ENCODE measurements around the gene ZNF213. TPM values are rescaled to one million over a fixed set of nuclear protein-coding genes. Genes with fewer than 3 reads are reported as not detected.
A peak's percentile ranks its signal among the peaks of the same experiment; 100 is the strongest.

ZNF213 gene
- total RNA-seq, 1 donor, result 8.0 TPM

DNA sequence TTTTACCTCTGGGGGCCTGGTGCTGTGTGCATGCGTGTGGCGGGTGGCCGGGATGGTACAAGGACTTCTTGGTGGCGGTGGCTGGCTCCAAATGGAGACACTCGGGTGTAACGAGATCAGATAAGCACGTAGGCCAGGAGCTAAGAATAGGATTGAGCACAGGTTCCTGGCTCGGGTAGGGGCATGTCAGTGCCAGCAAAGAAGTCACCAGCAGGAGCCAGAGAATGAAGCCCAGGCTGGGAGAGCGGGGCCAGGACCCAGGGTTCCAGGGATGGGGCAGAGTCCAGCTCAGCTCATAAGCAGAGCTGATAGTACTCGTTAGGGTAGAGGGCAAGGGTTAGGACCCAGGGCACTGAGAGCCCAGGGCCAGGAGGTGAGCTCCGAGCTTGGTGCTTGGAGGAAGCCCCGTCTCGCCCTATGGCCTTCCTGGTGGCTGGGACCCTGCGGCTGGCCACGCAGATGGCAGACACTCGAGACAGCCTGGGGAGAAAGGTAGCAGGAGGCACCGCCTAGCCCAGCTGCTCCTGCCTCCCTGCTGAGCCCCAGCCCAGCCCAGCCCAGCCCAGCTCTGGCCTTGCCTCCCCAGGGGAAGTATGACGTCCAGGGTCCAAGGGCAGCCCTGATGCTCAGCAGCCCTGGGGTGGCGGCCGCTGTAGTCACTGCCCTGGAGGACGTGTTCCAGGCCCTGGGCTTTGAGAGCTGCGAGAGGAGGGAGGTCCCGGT is 8.9 kb downstream of the ZNF213 start:
- Histone ChIP-seq H3K4me3 (ENCODE audit: insufficient read depth, low read length) (no peak overlapping the region), H3K9me3 (ENCODE audit: low read depth, low read length) (no peaks in the 10 kb centered on the region), H3K27me3 (ENCODE audit: insufficient read depth, low read length) (no peaks in the 10 kb centered on the region), H3K79me2 (ENCODE audit: insufficient read depth, low read length) (no peaks in the 10 kb centered on the region), H3K27ac (ENCODE audit: low read depth, low read length) (no peak overlapping the region), H3K36me3 (ENCODE audit: insufficient read depth, low read length) (peaks cover 11% of the 10 kb centered on the region), H3K4me1 (ENCODE audit: insufficient read depth, low read length) (peaks cover 4% of the 10 kb centered on the region), H4K20me1 (ENCODE audit: insufficient read depth, low read length) (no peaks in the 10 kb centered on the region), H3K4me2 (ENCODE audit: insufficient read depth, low read length) (no peak overlapping the region), H2AFZ (ENCODE audit: low read length) (no peak overlapping the region)
- DNase-seq (ENCODE audit: insufficient read length, low spot score, missing footprints), result peak; percentile 82
- TF ChIP-seq CTCF (IDR thresholded peaks at IDR 0.05; ENCODE audit: extremely low read depth, low read depth, low read length), result no peak

DNA sequence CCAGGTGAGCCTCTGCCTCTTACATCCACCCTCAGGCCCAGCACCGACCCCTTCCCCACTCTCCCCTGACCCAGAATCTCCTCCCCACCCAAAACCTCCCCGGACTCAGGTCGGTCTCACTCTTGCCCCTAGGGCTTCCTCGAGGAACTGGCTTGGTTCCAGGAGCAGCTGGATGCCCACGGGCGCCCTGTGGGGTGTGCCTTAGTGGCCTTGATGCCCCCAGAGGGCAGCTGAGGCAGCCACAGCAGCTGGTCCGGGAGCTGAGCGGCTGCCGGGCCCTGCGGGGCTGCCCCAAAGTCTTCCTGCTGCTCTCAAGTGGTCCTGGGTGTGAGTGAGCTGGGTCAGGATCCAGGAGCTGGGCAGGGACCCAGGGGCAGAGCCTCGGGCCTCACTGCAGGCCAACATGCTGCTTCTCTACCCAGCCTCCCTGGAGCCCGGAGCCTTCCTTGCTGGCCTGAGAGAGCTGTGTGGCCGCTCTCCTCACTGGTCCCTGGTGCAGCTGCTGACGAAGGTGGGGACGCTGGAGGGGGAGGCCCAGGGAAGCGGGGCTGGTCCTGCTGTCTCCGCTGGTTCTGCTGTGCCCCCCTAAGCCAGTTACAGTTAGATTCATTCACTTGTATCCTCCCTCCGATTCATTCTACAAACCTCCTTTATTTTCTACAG is 9.6 kb downstream of the ZNF213 start:
- Histone ChIP-seq H3K9me3 (ENCODE audit: low read depth, low read length) (no peaks in the 10 kb centered on the region), H3K4me1 (ENCODE audit: insufficient read depth, low read length) (peaks cover 1% of the 10 kb centered on the region), H3K36me3 (ENCODE audit: insufficient read depth, low read length) (peaks cover 7% of the 10 kb centered on the region), H3K79me2 (ENCODE audit: insufficient read depth, low read length) (no peaks in the 10 kb centered on the region), H2AFZ (ENCODE audit: low read length) (no peak overlapping the region), H3K4me3 (ENCODE audit: insufficient read depth, low read length) (no peak overlapping the region), H3K27me3 (ENCODE audit: insufficient read depth, low read length) (no peaks in the 10 kb centered on the region), H4K20me1 (ENCODE audit: insufficient read depth, low read length) (no peaks in the 10 kb centered on the region), H3K4me2 (ENCODE audit: insufficient read depth, low read length) (no peak overlapping the region), H3K27ac (ENCODE audit: low read depth, low read length) (no peak overlapping the region)
- TF ChIP-seq CTCF (IDR thresholded peaks at IDR 0.05; ENCODE audit: extremely low read depth, low read depth, low read length), result no peak
- peak; percentile 60 for DNase-seq (ENCODE audit: insufficient read length, low spot score, missing footprints)

- H3K4me1 ChIP-seq (ENCODE audit: insufficient read depth, low read length), result no peaks in the 10 kb centered on the region
- H3K79me2 ChIP-seq (ENCODE audit: insufficient read depth, low read length), result no peaks in the 10 kb centered on the region
- H3K4me2 ChIP-seq (ENCODE audit: insufficient read depth, low read length), result no peak overlapping the region
- peak; percentile 59 for DNase-seq (ENCODE audit: insufficient read length, low spot score, missing footprints)
- TF ChIP-seq CTCF (IDR thresholded peaks at IDR 0.05; ENCODE audit: extremely low read depth, low read depth, low read length), result no peak
- H3K27ac ChIP-seq (ENCODE audit: low read depth, low read length), result no peak overlapping the region
- H3K27me3 ChIP-seq (ENCODE audit: insufficient read depth, low read length), result no peaks in the 10 kb centered on the region
- peaks cover 6% of the 10 kb centered on the region for H3K36me3 ChIP-seq (ENCODE audit: insufficient read depth, low read length)
- H4K20me1 ChIP-seq (ENCODE audit: insufficient read depth, low read length), result no peaks in the 10 kb centered on the region
- H3K9me3 ChIP-seq (ENCODE audit: low read depth, low read length), result no peaks in the 10 kb centered on the region
- H2AFZ ChIP-seq (ENCODE audit: low read length), result no peak overlapping the region
- no peak overlapping the region for H3K4me3 ChIP-seq (ENCODE audit: insufficient read depth, low read length)
Observed at GRCh38 chr16:3145151-3145550, 10.3 kb downstream of the ZNF213 start.

- H2AFZ ChIP-seq (ENCODE audit: low read length), result no peak overlapping the region
- H3K4me2 ChIP-seq (ENCODE audit: insufficient read depth, low read length), result no peak overlapping the region
Observed at GRCh38 chr16:3145660-3146059, 10.8 kb downstream of the ZNF213 start.

More at GRCh38 chr16:3145660-3146059, 10.8 kb downstream of the ZNF213 start:
- H3K9me3 ChIP-seq (ENCODE audit: low read depth, low read length), result no peaks in the 10 kb centered on the region
- no peaks in the 10 kb centered on the region for H3K4me1 ChIP-seq (ENCODE audit: insufficient read depth, low read length)
- no peak overlapping the region for H3K27ac ChIP-seq (ENCODE audit: low read depth, low read length)
- no peak overlapping the region for H3K4me3 ChIP-seq (ENCODE audit: insufficient read depth, low read length)
- no peaks in the 10 kb centered on the region for H4K20me1 ChIP-seq (ENCODE audit: insufficient read depth, low read length)
- TF ChIP-seq CTCF (IDR thresholded peaks at IDR 0.05; ENCODE audit: extremely low read depth, low read depth, low read length), result no peak
- peaks cover 6% of the 10 kb centered on the region for H3K36me3 ChIP-seq (ENCODE audit: insufficient read depth, low read length)
- peak; percentile 63 for DNase-seq (ENCODE audit: insufficient read length, low spot score, missing footprints)
- H3K27me3 ChIP-seq (ENCODE audit: insufficient read depth, low read length), result no peaks in the 10 kb centered on the region
- H3K79me2 ChIP-seq (ENCODE audit: insufficient read depth, low read length), result no peaks in the 10 kb centered on the region

All from osteoblast (primary cell).